GM20000 (cell line): Measurements from ENCODE around the gene ARHGAP8.

Source experiments
- DNase-seq: peaks from one replicate; pipeline ENCODE4 v3.0.0; 2012; ENCODE audit warnings: low spot score
- CTCF ChIP-seq: IDR thresholded peaks from 2 replicates; pipeline ENCODE4 v1.5.1; 2012; ENCODE audit warnings: mild to moderate bottlenecking, control low read depth; ENCODE audit errors: extremely low read depth, missing control alignments

ARHGAP8 gene

DNA sequence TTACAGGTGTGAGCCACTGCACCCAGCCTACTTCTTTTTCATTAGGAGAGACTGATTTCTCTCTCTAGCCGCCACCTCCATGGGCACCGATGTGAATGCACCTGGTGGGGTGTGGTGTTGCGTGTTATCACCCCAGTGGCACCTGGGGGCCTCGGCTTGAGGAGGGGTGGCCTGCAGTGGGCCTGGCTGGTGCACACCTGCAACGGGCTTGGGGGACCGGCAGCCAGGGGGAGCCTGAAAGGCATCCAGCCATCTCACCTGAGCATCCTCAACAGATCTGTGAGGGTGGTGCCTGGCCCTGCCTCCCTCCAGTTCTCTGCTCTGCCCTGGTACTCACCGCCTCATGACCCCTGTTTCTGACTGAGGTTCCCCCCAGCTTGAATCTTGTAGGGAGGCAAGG is 108.9 kb downstream of the ARHGAP8 start:
- TF ChIP-seq CTCF: no peak
- no peak for DNase-seq

GRCh38 chr22:44862281-44862680 is 109.9 kb downstream of the ARHGAP8 start:
- DNase-seq: no peak
- no peak for TF ChIP-seq CTCF

DNA sequence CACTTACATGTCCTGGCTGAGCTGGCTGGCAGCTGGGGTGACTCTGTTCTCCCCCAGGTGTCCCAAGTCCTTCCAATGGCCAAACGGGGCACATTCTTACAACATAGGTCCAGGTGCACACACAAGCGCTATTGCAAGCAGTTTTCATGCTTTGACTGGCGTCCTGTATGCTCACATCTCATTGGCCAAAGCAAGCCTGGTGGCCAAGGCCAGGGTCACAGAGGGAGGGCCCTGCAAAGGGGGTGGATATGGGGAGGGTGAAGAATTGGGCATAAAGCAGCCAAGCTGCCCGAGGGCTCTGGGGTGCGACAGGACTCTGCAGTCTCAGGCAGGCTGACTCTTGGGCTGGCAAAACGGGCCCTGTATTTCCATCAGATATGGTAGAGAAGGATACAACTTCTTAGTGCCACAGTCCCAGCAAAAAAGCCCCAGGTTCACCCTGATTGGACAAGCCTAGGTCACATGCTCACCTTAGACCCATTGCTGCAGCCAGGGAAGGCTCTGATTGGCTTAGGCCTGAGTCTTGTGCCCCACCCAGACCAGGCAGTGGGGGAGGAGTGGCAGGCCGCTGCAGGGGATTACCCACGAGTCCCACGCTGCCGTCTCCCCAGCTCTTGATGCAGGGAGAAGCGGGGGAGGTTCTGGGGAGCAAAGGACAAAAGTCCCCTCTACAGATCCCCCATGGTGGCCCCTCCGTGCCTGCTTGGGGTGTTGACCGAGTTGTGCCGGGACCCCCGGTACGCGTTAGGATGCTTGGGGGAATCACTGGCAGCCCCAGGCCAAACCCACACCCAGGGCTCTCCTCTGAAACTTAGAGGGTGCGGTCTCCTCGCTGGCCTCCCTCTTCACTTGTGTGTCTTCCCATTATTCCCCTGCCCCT is 110.8 kb downstream of the ARHGAP8 start:
- DNase-seq: no peak
- no peak for TF ChIP-seq CTCF

GRCh38 chr22:44865193-44866057 is 113.0 kb downstream of the ARHGAP8 start:
- TF ChIP-seq CTCF: no peak

GRCh38 chr22:44869196-44869595 is 116.8 kb downstream of the ARHGAP8 start:
- TF ChIP-seq CTCF: no peak
- DNase-seq: no peak

More at GRCh38 chr22:44865193-44866057, 113.0 kb downstream of the ARHGAP8 start:
- DNase-seq: no peak

- DNase-seq: no peak
- no peak for TF ChIP-seq CTCF
These were observed 117.6 kb downstream of the ARHGAP8 start for GRCh38 chr22:44870021-44870420.

- TF ChIP-seq CTCF: no peak
- DNase-seq: no peak
These were observed 119.4 kb downstream of the ARHGAP8 start for GRCh38 chr22:44871782-44872181.
